CD4-positive, CD25-positive, alpha-beta regulatory T cell (primary cell): ENCODE measurements around the gene ARHGAP44. TPM values are rescaled to one million over a fixed set of nuclear protein-coding genes. Genes with fewer than 3 reads are reported as not detected.
A peak's percentile ranks its signal among the peaks of the same experiment; 100 is the strongest.

Source experiments
- ATAC-seq, 2 donors: fragments of 150-1000 bp; cut with Tn5 transposase; one replicate each; pipeline ENCODE4 v1.10.0; 2021; ENCODE audit warnings: low read depth in 2 of 2, moderate number of reproducible peaks in 2 of 2, moderate library complexity in 1 of 2
- DNase-seq, 3 donors: peaks; one replicate each; pipeline versions ENCODE4 v3.0.0 to v3.0.0-alpha.2; 2012 to 2022; ENCODE audit warnings: mixed read lengths in 1 of 3
- H3K27ac ChIP-seq: one replicate; pipeline ENCODE4 v1.7.0; 2013; ENCODE audit warnings: mild to moderate bottlenecking, low read length; ENCODE audit not compliant: insufficient read depth, poor library complexity, severe bottlenecking
- H3K27me3 ChIP-seq: one replicate; pipeline ENCODE4 v1.7.0; 2013; ENCODE audit warnings: low read length; ENCODE audit not compliant: control insufficient read depth, insufficient read depth
- H3K36me3 ChIP-seq: one replicate; pipeline ENCODE4 v1.7.0; 2013; ENCODE audit warnings: mild to moderate bottlenecking, low read length, moderate library complexity; ENCODE audit not compliant: control insufficient read depth, insufficient read depth
- H3K4me1 ChIP-seq: 2 replicates; pipeline ENCODE4 v1.7.0; 2013; ENCODE audit warnings: mild to moderate bottlenecking, low read length; ENCODE audit not compliant: insufficient read depth, control insufficient read depth, poor library complexity, severe bottlenecking
- H3K4me3 ChIP-seq: one replicate; pipeline ENCODE4 v1.7.0; 2013; ENCODE audit warnings: low read depth, mild to moderate bottlenecking, low read length, moderate library complexity
- H3K9me3 ChIP-seq, 2 experiments: 1 replicate in 1 of 2; 2 replicates in 1 of 2; pipeline ENCODE4 v1.7.0; 2013; ENCODE audit warnings: low read length in 2 of 2, mild to moderate bottlenecking in 1 of 2, moderate library complexity in 1 of 2; ENCODE audit not compliant: control insufficient read depth in 2 of 2
- H3K27ac Mint-ChIP-seq, 3 donors: one replicate each; pipeline ENCODE4 v1.8.0; 2020 to 2022; ENCODE audit warnings: mild to moderate bottlenecking in 3 of 3, mixed read lengths in 3 of 3, moderate library complexity in 2 of 3
- H3K27me3 Mint-ChIP-seq: one replicate; pipeline ENCODE4 v1.8.0; 2022; ENCODE audit warnings: mild to moderate bottlenecking, mixed read lengths
- H3K36me3 Mint-ChIP-seq: one replicate; pipeline ENCODE4 v1.8.0; 2020; ENCODE audit warnings: mixed read lengths
- H3K4me1 Mint-ChIP-seq, 4 donors: one replicate each; pipeline ENCODE4 v1.8.0; 2020 to 2022; ENCODE audit warnings: mixed read lengths in 4 of 4, mild to moderate bottlenecking in 1 of 4
- H3K4me3 Mint-ChIP-seq, 4 donors: one replicate each; pipeline ENCODE4 v1.8.0; 2020 to 2022; ENCODE audit warnings: mild to moderate bottlenecking in 4 of 4, mixed read lengths in 4 of 4, moderate library complexity in 3 of 4
- H3K9me3 Mint-ChIP-seq, 7 donors: one replicate each; pipeline ENCODE4 v1.8.0; 2020 to 2022; ENCODE audit warnings: mixed read lengths in 7 of 7, mild to moderate bottlenecking in 3 of 7, moderate library complexity in 2 of 7
- polyA plus RNA-seq, 4 donors: library from polyadenylated mRNA; unstranded; fragments of 300-500 nt; fragmentation: Illumina TruSeq; gene quantifications; one replicate each; pipeline ENCODE4 v1.2.3, GENCODE V29; 2021
- total RNA-seq: library from RNA; stranded (reverse); gene quantifications from one replicate; pipeline ENCODE4 v1.2.3, GENCODE V29; 2022

Gene ARHGAP44
- total and polyA plus RNA-seq, 5 donors from 2014 or later, result 0.10 to 0.95 TPM; not detected in 3

DNA sequence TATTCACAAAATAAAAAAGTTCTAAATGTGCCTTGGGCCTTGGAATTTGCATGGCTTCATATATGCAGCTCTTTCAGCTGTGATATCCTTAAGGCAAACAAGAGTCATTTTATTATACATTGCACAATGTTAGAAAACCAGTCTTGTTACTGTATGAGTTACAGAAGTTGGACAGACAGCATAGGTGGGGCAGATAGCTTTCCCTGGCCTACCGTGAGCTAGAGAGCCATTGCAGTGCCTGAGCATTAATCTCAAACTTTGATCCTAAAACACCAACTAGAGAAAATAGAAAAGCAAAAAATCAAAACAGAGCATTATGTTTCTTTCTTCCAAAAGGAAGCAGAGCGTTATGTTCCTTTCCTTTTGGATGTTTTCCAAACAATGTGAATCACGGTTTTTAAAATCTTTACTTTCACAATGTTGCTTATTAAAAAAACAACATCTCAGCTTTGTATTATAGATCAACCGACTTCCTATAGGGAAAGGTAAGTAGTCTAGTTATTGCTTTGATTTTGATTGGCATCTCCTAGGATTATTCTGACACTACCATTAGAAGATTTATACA lies 32.2 kb downstream of the ARHGAP44 start:
- Histone ChIP-seq H3K36me3 (no peaks in the 10 kb centered on the region), H3K9me3 (no peaks in the 10 kb centered on the region), H3K27me3 (no peaks in the 10 kb centered on the region), H3K4me1 (no peaks in the 10 kb centered on the region), H3K4me3 (no peak overlapping the region), H3K27ac (no peak overlapping the region)
- H3K4me1 Mint-ChIP-seq, result peaks cover 0 to 4% (median 0%) of the 10 kb centered on the region in 4 donors
- no peaks in the 10 kb centered on the region for H3K36me3 Mint-ChIP-seq
- DNase-seq (no peak), ATAC-seq (no peak)
- no peak overlapping the region for H3K27ac Mint-ChIP-seq
- peaks cover 0 to 12% (median 2%) of the 10 kb centered on the region in 7 donors for H3K9me3 Mint-ChIP-seq
- H3K4me3 Mint-ChIP-seq, result no peak overlapping the region
- H3K27me3 Mint-ChIP-seq, result no peaks in the 10 kb centered on the region

GRCh38 chr17:12826431-12826830 lies 37.1 kb downstream of the ARHGAP44 start:
- H3K4me3 ChIP-seq, result no peak overlapping the region
- ATAC-seq, result no peak
- Mint-ChIP-seq H3K4me3 (no peak overlapping the region), H3K4me1 (no peaks in the 10 kb centered on the region), H3K27ac (peak overlapping the region in 2 of 3 donors; percentile 33 to 57), H3K27me3 (no peaks in the 10 kb centered on the region), H3K9me3 (peaks cover 0 to 17% (median 7%) of the 10 kb centered on the region in 7 donors), H3K36me3 (no peaks in the 10 kb centered on the region)
- DNase-seq, result no peak
- H3K27ac ChIP-seq, result no peak overlapping the region
- no peaks in the 10 kb centered on the region for H3K36me3 ChIP-seq
- H3K27me3 ChIP-seq, result no peaks in the 10 kb centered on the region
- H3K4me1 ChIP-seq, result no peaks in the 10 kb centered on the region
- H3K9me3 ChIP-seq, result peaks cover 5 to 7% of the 10 kb centered on the region in 2 experiments

DNA sequence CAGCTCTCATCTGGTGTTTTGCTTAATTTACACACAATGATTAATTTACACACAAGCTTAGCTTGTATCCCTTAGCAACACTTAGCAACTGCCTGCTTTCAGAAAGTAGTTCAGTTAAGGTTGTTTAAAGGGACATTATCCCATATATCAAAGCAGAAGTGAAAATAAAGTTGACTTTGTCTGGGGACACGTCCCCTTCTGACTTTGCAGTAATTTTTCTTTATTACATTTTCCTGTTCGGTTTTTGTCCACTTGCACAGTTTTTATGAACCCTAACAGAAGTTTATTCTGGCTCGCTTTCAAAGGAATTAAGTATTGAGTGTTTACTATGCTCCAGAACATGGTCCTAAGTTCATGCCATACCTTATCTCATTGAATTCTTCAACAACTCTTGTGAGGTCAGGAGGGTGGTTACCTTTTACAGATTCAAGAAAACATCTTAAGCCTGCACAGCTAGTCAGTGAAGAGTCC lies 41.5 kb downstream of the ARHGAP44 start:
- H3K36me3 ChIP-seq, result no peaks in the 10 kb centered on the region
- no peaks in the 10 kb centered on the region for H3K27me3 Mint-ChIP-seq
- no peak overlapping the region for H3K27ac Mint-ChIP-seq
- H3K4me1 Mint-ChIP-seq, result no peaks in the 10 kb centered on the region
- H3K4me3 ChIP-seq, result no peak overlapping the region
- H3K9me3 ChIP-seq, result peaks cover 12 to 16% of the 10 kb centered on the region in 2 experiments
- ATAC-seq (no peak), DNase-seq (no peak)
- no peaks in the 10 kb centered on the region for H3K4me1 ChIP-seq
- H3K36me3 Mint-ChIP-seq, result no peaks in the 10 kb centered on the region
- H3K4me3 Mint-ChIP-seq, result no peak overlapping the region
- H3K27me3 ChIP-seq, result no peaks in the 10 kb centered on the region
- no peak overlapping the region for H3K27ac ChIP-seq
- H3K9me3 Mint-ChIP-seq, result peaks cover 7 to 33% (median 14%) of the 10 kb centered on the region in 7 donors

DNA sequence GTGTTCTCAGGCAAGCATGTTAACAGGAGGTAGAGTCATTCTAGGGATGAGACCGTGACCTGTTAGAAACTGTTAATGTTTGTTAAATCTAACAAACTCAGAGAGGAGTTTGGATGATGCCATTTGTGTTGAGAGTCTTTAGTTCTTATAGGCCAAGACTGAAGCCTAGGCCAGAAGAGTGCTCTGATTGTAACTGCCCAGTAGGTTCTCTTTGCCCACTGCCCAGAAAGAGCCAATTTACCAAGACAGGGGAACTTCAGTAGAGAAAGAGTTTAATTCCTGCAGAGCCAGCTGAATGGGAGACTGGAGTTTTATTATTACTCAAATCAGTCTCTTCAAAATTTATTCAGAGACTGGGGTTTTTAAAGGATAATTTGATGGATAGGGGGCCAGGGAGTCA lies 42.5 kb downstream of the ARHGAP44 start:
- H3K4me3 Mint-ChIP-seq, result no peak overlapping the region
- Histone ChIP-seq H3K9me3 (peaks cover 12 to 16% of the 10 kb centered on the region in 2 experiments), H3K4me1 (no peaks in the 10 kb centered on the region), H3K27ac (no peak overlapping the region), H3K27me3 (no peaks in the 10 kb centered on the region), H3K4me3 (no peak overlapping the region), H3K36me3 (no peaks in the 10 kb centered on the region)
- ATAC-seq, result no peak
- no peak overlapping the region for H3K27ac Mint-ChIP-seq
- H3K4me1 Mint-ChIP-seq, result no peaks in the 10 kb centered on the region
- H3K36me3 Mint-ChIP-seq, result no peaks in the 10 kb centered on the region
- no peak for DNase-seq
- peaks cover 5 to 31% (median 14%) of the 10 kb centered on the region in 7 donors for H3K9me3 Mint-ChIP-seq
- H3K27me3 Mint-ChIP-seq, result no peaks in the 10 kb centered on the region

GRCh38 chr17:12839042-12839441 lies 49.7 kb downstream of the ARHGAP44 start:
- Mint-ChIP-seq H3K4me3 (no peak overlapping the region), H3K27me3 (no peaks in the 10 kb centered on the region), H3K36me3 (no peaks in the 10 kb centered on the region), H3K4me1 (no peaks in the 10 kb centered on the region), H3K27ac (no peak overlapping the region), H3K9me3 (peaks cover 0 to 14% (median 4%) of the 10 kb centered on the region in 7 donors)
- Histone ChIP-seq H3K27ac (no peak overlapping the region), H3K9me3 (no peaks in the 10 kb centered on the region), H3K4me3 (no peak overlapping the region), H3K27me3 (no peaks in the 10 kb centered on the region), H3K4me1 (no peaks in the 10 kb centered on the region), H3K36me3 (no peaks in the 10 kb centered on the region)
- no peak for ATAC-seq
- no peak for DNase-seq

GRCh38 chr17:12842936-12843335 lies 53.6 kb downstream of the ARHGAP44 start:
- Histone ChIP-seq H3K4me3 (no peak overlapping the region), H3K4me1 (no peaks in the 10 kb centered on the region), H3K27me3 (no peaks in the 10 kb centered on the region), H3K9me3 (no peaks in the 10 kb centered on the region), H3K27ac (no peak overlapping the region), H3K36me3 (no peaks in the 10 kb centered on the region)
- H3K27ac Mint-ChIP-seq, result no peak overlapping the region
- H3K36me3 Mint-ChIP-seq, result no peaks in the 10 kb centered on the region
- no peak overlapping the region for H3K4me3 Mint-ChIP-seq
- no peak for ATAC-seq
- no peaks in the 10 kb centered on the region for H3K4me1 Mint-ChIP-seq
- H3K9me3 Mint-ChIP-seq, result peaks cover 0 to 6% (median 5%) of the 10 kb centered on the region in 7 donors
- H3K27me3 Mint-ChIP-seq, result no peaks in the 10 kb centered on the region
- DNase-seq, result no peak

GRCh38 chr17:12850996-12851395 lies 61.7 kb downstream of the ARHGAP44 start:
- Histone ChIP-seq H3K27me3 (no peaks in the 10 kb centered on the region), H3K4me3 (no peak overlapping the region), H3K36me3 (no peaks in the 10 kb centered on the region), H3K27ac (no peak overlapping the region), H3K9me3 (no peaks in the 10 kb centered on the region), H3K4me1 (no peaks in the 10 kb centered on the region)
- no peaks in the 10 kb centered on the region for H3K36me3 Mint-ChIP-seq
- peaks cover 0 to 4% (median 2%) of the 10 kb centered on the region in 7 donors for H3K9me3 Mint-ChIP-seq
- no peaks in the 10 kb centered on the region for H3K4me1 Mint-ChIP-seq
- ATAC-seq (no peak), DNase-seq (no peak)
- H3K27me3 Mint-ChIP-seq, result no peaks in the 10 kb centered on the region
- no peak overlapping the region for H3K27ac Mint-ChIP-seq
- no peak overlapping the region for H3K4me3 Mint-ChIP-seq

- H3K4me1 ChIP-seq, result no peaks in the 10 kb centered on the region
- ATAC-seq (no peak), DNase-seq (no peak)
- no peaks in the 10 kb centered on the region for H3K9me3 ChIP-seq
- H3K36me3 ChIP-seq, result no peaks in the 10 kb centered on the region
- Mint-ChIP-seq H3K27ac (no peak overlapping the region), H3K4me1 (no peaks in the 10 kb centered on the region), H3K27me3 (peaks cover 4% of the 10 kb centered on the region), H3K4me3 (peak overlapping the region in 1 of 4 donors; percentile 10), H3K9me3 (peaks cover 0 to 7% (median 2%) of the 10 kb centered on the region in 7 donors), H3K36me3 (no peaks in the 10 kb centered on the region)
- H3K27ac ChIP-seq, result no peak overlapping the region
- H3K27me3 ChIP-seq, result no peaks in the 10 kb centered on the region
- H3K4me3 ChIP-seq, result no peak overlapping the region
These were observed 62.7 kb downstream of the ARHGAP44 start for GRCh38 chr17:12851901-12852435.
